Right cardiac atrium (tissue), 5 donors: Measurements from ENCODE around the gene DIS3L2. TPM values are rescaled to one million over a fixed set of nuclear protein-coding genes. Genes with fewer than 3 reads are reported as not detected.
A peak's percentile ranks its signal among the peaks of the same experiment; 100 is the strongest.

Experiments
- ATAC-seq, 2 donors: fragments of 200-7000 bp; cut with Tn5 transposase; one replicate each; pipeline versions ENCODE4 v1.8.0 to v1.9.1; 2020; ENCODE audit warnings: moderate library complexity in 2 of 2, mild to moderate bottlenecking in 1 of 2
- DNase-seq, 3 donors: peaks; one replicate each; pipeline ENCODE4 v3.0.0-alpha.2; 2020
- H3K27ac ChIP-seq: one replicate; pipeline ENCODE4 v1.5.1; 2013; ENCODE audit warnings: mild to moderate bottlenecking, low read length, control low read depth, moderate library complexity
- H3K27me3 ChIP-seq: one replicate; pipeline ENCODE4 v1.6.1; 2013; ENCODE audit not compliant: control insufficient read depth, insufficient read depth
- H3K4me1 ChIP-seq: one replicate; pipeline ENCODE4 v1.6.1; 2013; ENCODE audit warnings: low read length; ENCODE audit not compliant: control insufficient read depth, insufficient read depth
- H3K4me3 ChIP-seq: one replicate; pipeline ENCODE4 v1.5.1; 2013; ENCODE audit warnings: low read length, control low read depth
- H3K9me3 ChIP-seq: one replicate; pipeline ENCODE4 v1.6.1; 2013; ENCODE audit warnings: low read length; ENCODE audit not compliant: control insufficient read depth
- WGBS: extraction: QIAGEN DNeasy Blood & Tissue Kit; methylation state at CpG from one replicate; pipeline ENCODE4 v1.1.7; 2013; 5-methylcytosine and 5-hydroxymethylcytosine counted together
- intact Hi-C, 4 donors: fragments of 100-400 bp; cut with DNase I; formaldehyde crosslinking; loops; one replicate each; pipeline versions ENCODE4 v1.11.0 to v1.14.0; 2022 to 2023
- polyA plus RNA-seq: library from polyadenylated mRNA; stranded (reverse); fragments of 200-250 nt; gene quantifications from one replicate; pipeline ENCODE4 v1.2.3, GENCODE V29; 2013
- total RNA-seq, 4 donors: library from RNA; stranded (reverse); fragmentation: NEBNext Ultra II Directional; extraction: Animal tissue kit (Norgen Biotek cat#: 25700); gene quantifications; one replicate each; pipeline ENCODE4 v1.2.1, GENCODE V29; 2021
- donor health status: healthy with polysubstance abuse.
- donor health status: DM: no; HTN: yes; CAD: no.
- donor health status: DM: no; HTN: no; CAD: no.
- donor health status: DM: no; HTN: yes; CAD: no; lungs with severe emphysema.
- donor health status: DM: yes; HTN: yes; CAD: no.

DIS3L2 gene
- total and polyA plus RNA-seq, 5 donors: 11.0 to 25.4 (median 20.5) TPM

- DNase-seq (no peak), ATAC-seq (no peak)
- intact Hi-C loops: no loop called here
- WGBS: 83% methylated on average over 4 of the region's 4 CpGs
- H3K4me3 ChIP-seq: no peak overlapping the region
- H3K27me3 ChIP-seq: no peaks in the 10 kb centered on the region
- peaks cover 2% of the 10 kb centered on the region for H3K4me1 ChIP-seq
- H3K27ac ChIP-seq: no peak overlapping the region
- H3K9me3 ChIP-seq: no peaks in the 10 kb centered on the region
These were observed 273.6 kb downstream of the DIS3L2 start for GRCh38 chr2:232234922-232235615.

GRCh38 chr2:232235716-232236115, 274.2 kb downstream of the DIS3L2 start:
- peaks cover 2% of the 10 kb centered on the region for H3K4me1 ChIP-seq
- WGBS: 74% methylated on average over 5 of the region's 5 CpGs
- ATAC-seq (peak in 1 of 2 donors; percentile 50), DNase-seq (no peak)
- intact Hi-C loops: no loop called here
- no peaks in the 10 kb centered on the region for H3K27me3 ChIP-seq
- no peak overlapping the region for H3K27ac ChIP-seq
- no peak overlapping the region for H3K4me3 ChIP-seq
- H3K9me3 ChIP-seq: no peaks in the 10 kb centered on the region

GRCh38 chr2:232236200-232236599, 274.7 kb downstream of the DIS3L2 start:
- no peaks in the 10 kb centered on the region for H3K27me3 ChIP-seq
- peaks cover 2% of the 10 kb centered on the region for H3K4me1 ChIP-seq
- no peak overlapping the region for H3K27ac ChIP-seq

GRCh38 chr2:232237464-232237863, 276.0 kb downstream of the DIS3L2 start:
- no peak for DNase-seq
- intact Hi-C loops: no loop called here
- WGBS: 85% methylated on average over 5 of the region's 5 CpGs
- ATAC-seq: no peak
- Histone ChIP-seq H3K9me3 (no peaks in the 10 kb centered on the region), H3K4me3 (no peak overlapping the region), H3K4me1 (peaks cover 2% of the 10 kb centered on the region), H3K27ac (no peak overlapping the region), H3K27me3 (no peaks in the 10 kb centered on the region)

More at GRCh38 chr2:232236200-232236599, 274.7 kb downstream of the DIS3L2 start:
- no peak for DNase-seq
- intact Hi-C loops: no loop called here
- no peak overlapping the region for H3K4me3 ChIP-seq
- no peak for ATAC-seq
- no peaks in the 10 kb centered on the region for H3K9me3 ChIP-seq

GRCh38 chr2:232238108-232238507, 276.6 kb downstream of the DIS3L2 start:
- intact Hi-C loops: no loop called here
- Histone ChIP-seq H3K4me3 (no peak overlapping the region), H3K27me3 (no peaks in the 10 kb centered on the region), H3K27ac (no peak overlapping the region), H3K4me1 (peaks cover 2% of the 10 kb centered on the region), H3K9me3 (no peaks in the 10 kb centered on the region)
- ATAC-seq: peak in 1 of 2 donors; percentile 84
- DNase-seq: no peak
- WGBS: 94% methylated on average over 2 of the region's 2 CpGs

- no peaks in the 10 kb centered on the region for H3K9me3 ChIP-seq
- H3K4me1 ChIP-seq: peaks cover under 1% of the 10 kb centered on the region
- DNase-seq (no peak), ATAC-seq (no peak)
- H3K4me3 ChIP-seq: no peak overlapping the region
- intact Hi-C loops: no loop called here
- H3K27ac ChIP-seq: no peak overlapping the region
- 93% methylated on average over 6 of the region's 6 CpGs for WGBS
- no peaks in the 10 kb centered on the region for H3K27me3 ChIP-seq
These were observed 277.1 kb downstream of the DIS3L2 start for GRCh38 chr2:232238596-232238995.

- intact Hi-C loops: no loop called here
- Histone ChIP-seq H3K4me1 (no peaks in the 10 kb centered on the region), H3K27me3 (no peaks in the 10 kb centered on the region), H3K4me3 (no peak overlapping the region), H3K9me3 (no peaks in the 10 kb centered on the region), H3K27ac (no peak overlapping the region)
- DNase-seq (no peak), ATAC-seq (no peak)
- WGBS: 93% methylated on average over 6 of the region's 6 CpGs
These were observed 278.6 kb downstream of the DIS3L2 start for GRCh38 chr2:232239951-232240681.

- 87% methylated on average over 10 of the region's 10 CpGs for WGBS
- Histone ChIP-seq H3K27me3 (no peaks in the 10 kb centered on the region), H3K27ac (no peak overlapping the region), H3K4me3 (no peak overlapping the region), H3K4me1 (no peaks in the 10 kb centered on the region), H3K9me3 (no peaks in the 10 kb centered on the region)
- ATAC-seq: peak in 1 of 2 donors; percentile 38
- no peak for DNase-seq
- intact Hi-C loops: no loop called here
These were observed 279.4 kb downstream of the DIS3L2 start for GRCh38 chr2:232240906-232241305.

- no peak overlapping the region for H3K4me3 ChIP-seq
- H3K9me3 ChIP-seq: no peaks in the 10 kb centered on the region
- ATAC-seq: no peak
- H3K27me3 ChIP-seq: no peaks in the 10 kb centered on the region
- H3K27ac ChIP-seq: no peak overlapping the region
- 95% methylated on average over 2 of the region's 2 CpGs for WGBS
- intact Hi-C loops: no loop called here
- DNase-seq: no peak
- H3K4me1 ChIP-seq: no peaks in the 10 kb centered on the region
These were observed 280.8 kb downstream of the DIS3L2 start for GRCh38 chr2:232242316-232242715.

GRCh38 chr2:232245111-232245510, 283.6 kb downstream of the DIS3L2 start:
- no peaks in the 10 kb centered on the region for H3K9me3 ChIP-seq
- H3K4me3 ChIP-seq: no peak overlapping the region
- no peak overlapping the region for H3K27ac ChIP-seq
- H3K4me1 ChIP-seq: no peaks in the 10 kb centered on the region
- intact Hi-C loops: no loop called here
- H3K27me3 ChIP-seq: no peaks in the 10 kb centered on the region
- DNase-seq: no peak
- ATAC-seq: no peak
- WGBS: 98% methylated on average over 2 of the region's 2 CpGs

- ATAC-seq (no peak), DNase-seq (no peak)
- WGBS: 96% methylated on average over 3 of the region's 3 CpGs
- no peak overlapping the region for H3K27ac ChIP-seq
- no peaks in the 10 kb centered on the region for H3K4me1 ChIP-seq
- H3K9me3 ChIP-seq: no peaks in the 10 kb centered on the region
- H3K27me3 ChIP-seq: no peaks in the 10 kb centered on the region
- H3K4me3 ChIP-seq: no peak overlapping the region
- intact Hi-C loops: no loop called here
These were observed 284.7 kb downstream of the DIS3L2 start for GRCh38 chr2:232246245-232246644.
